GM19467 (cell line): ENCODE measurements around the gene TBC1D7.

Experiments
- ATAC-seq: cut with Tn5 transposase; IDR thresholded peaks from one replicate; pipeline ENCODE4 v1.9.1; 2021; ENCODE audit warnings: mild to moderate bottlenecking, moderate library complexity; ENCODE audit not compliant: unreplicated experiment

The TBC1D7 gene

GRCh38 chr6:13357551-13358075, 29.3 kb upstream of the TBC1D7 start:
- no peak for ATAC-seq

- ATAC-seq: peak; percentile 94
Observed at GRCh38 chr6:13355999-13356785, 27.9 kb upstream of the TBC1D7 start.

- ATAC-seq: peak; percentile 27
Observed at GRCh38 chr6:13355043-13355945, 27.0 kb upstream of the TBC1D7 start.

GRCh38 chr6:13354331-13355042, 26.1 kb upstream of the TBC1D7 start:
- ATAC-seq: no peak

- ATAC-seq: no peak
Observed at GRCh38 chr6:13352165-13352564, 23.8 kb upstream of the TBC1D7 start.

GRCh38 chr6:13351271-13351670, 22.9 kb upstream of the TBC1D7 start:
- ATAC-seq: no peak

GRCh38 chr6:13349811-13350506, 21.6 kb upstream of the TBC1D7 start:
- ATAC-seq: no peak

GRCh38 chr6:13348334-13349113, 20.2 kb upstream of the TBC1D7 start:
- ATAC-seq: no peak

GRCh38 chr6:13346245-13346644, 17.9 kb upstream of the TBC1D7 start:
- no peak for ATAC-seq

- ATAC-seq: no peak
Observed at GRCh38 chr6:13342414-13343019, 14.2 kb upstream of the TBC1D7 start.

GRCh38 chr6:13339863-13340630, 11.7 kb upstream of the TBC1D7 start:
- no peak for ATAC-seq

- ATAC-seq: no peak
Observed at GRCh38 chr6:13338038-13338437, 9.7 kb upstream of the TBC1D7 start.

GRCh38 chr6:13336553-13336952, 8.2 kb upstream of the TBC1D7 start:
- ATAC-seq: no peak

GRCh38 chr6:13334953-13335352, 6.6 kb upstream of the TBC1D7 start:
- ATAC-seq: no peak

GRCh38 chr6:13332349-13332706, 4.0 kb upstream of the TBC1D7 start:
- no peak for ATAC-seq

GRCh38 chr6:13331516-13332348, 3.4 kb upstream of the TBC1D7 start:
- ATAC-seq: no peak

- ATAC-seq: no peak
Observed at GRCh38 chr6:13328875-13329183, 492 bp upstream of the TBC1D7 start.

GRCh38 chr6:13327691-13328075, 654 bp downstream of the TBC1D7 start:
- ATAC-seq: no peak
